ENCODE measurements around the gene MAP3K10. TPM values are rescaled to one million over a fixed set of nuclear protein-coding genes. Genes with fewer than 3 reads are reported as not detected.

Gene MAP3K10
- total and polyA plus RNA-seq, 12 donors = 10.8 to 31.2 (median 15.8) TPM

GRCh38 chr19:40221858-40222619 is 30.8 kb downstream of the MAP3K10 start:
- peak; percentile 58 to 92 for DNase-seq
- Histone ChIP-seq H3K27ac (no peak overlapping the region), H3K4me1 (peaks cover 10 to 31% (median 19%) of the 10 kb centered on the region in 9 donors), H3K27me3 (peaks cover 12 to 92% (median 65%) of the 10 kb centered on the region in 7 donors), H3K4me3 (no peak overlapping the region), H3K9me3 (no peaks in the 10 kb centered on the region), H3K36me3 (no peaks in the 10 kb centered on the region)
- 56 to 61% methylated on average over 41 of the region's 41 CpGs for WGBS, 2 donors
- TF ChIP-seq, protein P1, sequence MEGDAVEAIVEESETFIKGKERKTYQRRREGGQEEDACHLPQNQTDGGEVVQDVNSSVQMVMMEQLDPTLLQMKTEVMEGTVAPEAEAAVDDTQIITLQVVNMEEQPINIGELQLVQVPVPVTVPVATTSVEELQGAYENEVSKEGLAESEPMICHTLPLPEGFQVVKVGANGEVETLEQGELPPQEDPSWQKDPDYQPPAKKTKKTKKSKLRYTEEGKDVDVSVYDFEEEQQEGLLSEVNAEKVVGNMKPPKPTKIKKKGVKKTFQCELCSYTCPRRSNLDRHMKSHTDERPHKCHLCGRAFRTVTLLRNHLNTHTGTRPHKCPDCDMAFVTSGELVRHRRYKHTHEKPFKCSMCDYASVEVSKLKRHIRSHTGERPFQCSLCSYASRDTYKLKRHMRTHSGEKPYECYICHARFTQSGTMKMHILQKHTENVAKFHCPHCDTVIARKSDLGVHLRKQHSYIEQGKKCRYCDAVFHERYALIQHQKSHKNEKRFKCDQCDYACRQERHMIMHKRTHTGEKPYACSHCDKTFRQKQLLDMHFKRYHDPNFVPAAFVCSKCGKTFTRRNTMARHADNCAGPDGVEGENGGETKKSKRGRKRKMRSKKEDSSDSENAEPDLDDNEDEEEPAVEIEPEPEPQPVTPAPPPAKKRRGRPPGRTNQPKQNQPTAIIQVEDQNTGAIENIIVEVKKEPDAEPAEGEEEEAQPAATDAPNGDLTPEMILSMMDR (IDR thresholded peaks at IDR 0.05) = peak; percentile 86 to 95 (median 89)
- peak; percentile 69 to 91 (median 88) for ATAC-seq
- intact Hi-C loops (cut with DNase I) = loop anchor here in 9 of 10 donors (1.0 to 10.0 kb wide), 6 partner anchors 79 to 427 kb away; no protein-coding TSS in a partner anchor

- TF ChIP-seq, protein P1 (IDR thresholded peaks at IDR 0.05) = no peak
- Histone ChIP-seq H3K4me3 (no peak overlapping the region), H3K36me3 (no peaks in the 10 kb centered on the region), H3K4me1 (peaks cover 10 to 28% (median 15%) of the 10 kb centered on the region in 9 donors), H3K27me3 (peaks cover 5 to 90% (median 56%) of the 10 kb centered on the region in 7 donors), H3K9me3 (no peaks in the 10 kb centered on the region), H3K27ac (no peak overlapping the region)
- no peak for DNase-seq
- 18 to 23% methylated on average over 48 of the region's 48 CpGs for WGBS, 2 donors
- intact Hi-C loops (cut with DNase I) = loop anchor here in 2 of 10 donors (5.0 to 10.0 kb wide), 2 partner anchors 86 to 428 kb away; no protein-coding TSS in a partner anchor
- no peak for ATAC-seq
These were observed 32.1 kb downstream of the MAP3K10 start for GRCh38 chr19:40223135-40223822.

DNA sequence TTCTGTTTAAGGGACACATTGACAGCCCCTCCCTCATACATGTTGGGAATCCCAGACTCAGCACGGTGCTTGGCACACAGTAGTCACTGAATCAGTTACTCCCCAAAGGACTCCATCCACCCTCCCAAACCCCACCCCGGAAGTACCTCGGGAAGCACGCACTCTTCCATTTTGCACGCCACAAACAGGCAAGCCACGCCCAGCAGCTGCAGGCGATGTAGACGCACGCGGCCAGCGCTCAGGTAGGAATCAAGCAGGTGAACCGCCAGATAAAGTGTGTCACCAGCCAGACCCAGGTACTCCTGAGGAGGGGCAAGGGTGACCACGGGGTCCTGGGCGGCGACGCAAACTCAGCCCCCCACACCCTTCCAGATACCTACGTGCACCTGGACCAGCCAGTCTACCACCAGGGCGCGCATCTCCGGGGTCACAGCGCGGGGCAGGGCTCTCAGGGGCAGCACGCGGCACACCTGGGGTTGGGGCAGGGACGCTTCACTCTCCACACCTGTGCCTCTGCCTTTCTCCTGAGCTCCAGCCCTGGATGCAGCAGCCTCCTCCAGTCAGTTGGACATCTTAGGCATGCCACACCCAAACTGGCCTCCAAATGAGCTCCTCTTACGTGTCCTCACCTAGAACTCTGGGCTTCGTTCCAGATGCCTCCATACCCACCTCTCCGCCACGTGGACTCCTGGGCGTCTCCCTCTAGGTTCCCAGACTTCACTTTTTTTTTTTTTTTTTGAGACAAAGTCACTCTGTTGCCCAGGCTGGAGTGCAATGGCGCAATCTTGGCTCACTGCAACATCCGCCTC is 33.3 kb downstream of the MAP3K10 start:
- no peak overlapping the region for H3K4me3 ChIP-seq
- peaks cover 10 to 33% (median 15%) of the 10 kb centered on the region in 9 donors for H3K4me1 ChIP-seq
- WGBS, 2 donors = 78 to 80% methylated on average over 32 of the region's 32 CpGs
- H3K9me3 ChIP-seq = no peaks in the 10 kb centered on the region
- H3K36me3 ChIP-seq = no peaks in the 10 kb centered on the region
- H3K27ac ChIP-seq = no peak overlapping the region
- peaks cover 5 to 77% (median 46%) of the 10 kb centered on the region in 7 donors for H3K27me3 ChIP-seq
- no peak for DNase-seq
- ATAC-seq = no peak
- intact Hi-C loops (cut with DNase I) = loop anchor here in 2 of 10 donors (5.0 to 10.0 kb wide), 2 partner anchors 87 to 430 kb away; no protein-coding TSS in a partner anchor
- TF ChIP-seq, protein P1 (IDR thresholded peaks at IDR 0.05) = no peak
